T follicular helper cell (primary cell): ENCODE measurements around the gene GGN.
"Not testable (repeated sequence)": the region's sequence is repeated elsewhere in the genome, so short reads cannot be mapped to it uniquely, and the experiment has no call there.

Experiments
- DNase-seq: peaks from one replicate; pipeline ENCODE4 v3.0.0-alpha.2; 2020; ENCODE audit warnings: low read depth
- total RNA-seq, 2 experiments: gene quantifications; one replicate each; lab custom pipeline; 2026; lab: John Stamatoyannopoulos, UW

GGN gene
- 0 to 0.12 reads per million in 2 experiments for total RNA-seq

DNA sequence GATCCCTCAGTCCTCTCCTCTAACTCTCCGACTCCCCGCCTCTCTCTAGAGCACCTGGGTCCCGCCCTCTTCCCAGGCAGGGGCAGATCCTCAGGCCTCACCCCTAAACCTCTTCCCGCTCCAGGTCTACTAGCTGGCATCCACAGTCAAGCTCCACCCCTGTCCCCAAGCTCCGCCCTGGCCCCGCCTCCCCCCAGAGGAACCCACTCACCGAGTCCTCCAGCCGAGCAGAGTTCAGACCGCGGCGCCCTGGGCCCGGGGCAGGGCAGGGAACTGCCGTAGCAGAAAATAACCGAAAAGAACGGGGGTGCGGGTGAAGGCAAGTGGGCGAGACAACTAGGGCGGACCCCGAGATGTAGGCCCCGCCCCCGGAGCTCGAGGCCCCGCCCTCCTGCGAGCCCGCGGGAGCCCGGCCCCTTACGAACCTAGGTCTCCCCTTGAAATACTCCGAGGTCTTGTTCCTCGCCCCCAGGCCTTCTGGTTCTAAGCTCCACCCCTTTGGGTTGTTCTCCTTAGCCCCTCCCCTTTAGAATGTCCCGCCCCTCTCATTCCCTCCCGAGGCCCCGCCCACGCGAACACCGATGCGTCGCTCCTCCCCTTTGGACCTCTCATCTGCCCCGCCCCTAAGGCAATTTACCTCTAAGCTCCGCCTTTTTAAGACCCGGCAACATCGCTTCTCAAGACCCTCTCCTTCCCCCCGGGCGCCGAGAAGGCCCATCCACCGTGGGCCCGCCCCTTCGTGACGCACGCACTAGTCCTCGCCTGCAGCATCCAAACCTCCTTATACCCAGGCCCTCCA, at the start of gene GGN:
Gene GGN (minus strand): TSS at position 485 of the 799 bp plus-strand sequence. CDS start 773 bp downstream, outside the sequence.
- peak; percentile 71 for DNase-seq

DNA sequence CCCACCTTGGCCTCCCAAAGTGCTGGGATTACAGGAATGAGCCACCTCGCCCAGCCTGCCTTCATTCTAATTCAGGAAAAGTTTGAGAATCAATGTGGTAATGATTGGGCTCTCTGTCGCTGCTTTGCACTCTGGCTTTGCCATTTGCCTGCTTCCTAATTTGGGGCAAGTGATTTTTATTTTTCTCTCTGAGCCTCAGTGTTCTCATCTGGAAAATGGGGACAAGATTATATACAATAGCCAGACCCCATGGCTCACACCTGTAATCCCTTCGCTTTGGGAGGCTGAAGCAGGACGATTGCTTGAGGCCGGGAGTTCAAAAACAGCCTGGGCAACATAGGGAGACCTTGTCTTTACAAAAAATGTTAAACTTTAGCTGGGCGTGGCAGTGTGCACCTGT, 49.5 kb upstream of the GGN start:
- DNase-seq, result no peak

DNA sequence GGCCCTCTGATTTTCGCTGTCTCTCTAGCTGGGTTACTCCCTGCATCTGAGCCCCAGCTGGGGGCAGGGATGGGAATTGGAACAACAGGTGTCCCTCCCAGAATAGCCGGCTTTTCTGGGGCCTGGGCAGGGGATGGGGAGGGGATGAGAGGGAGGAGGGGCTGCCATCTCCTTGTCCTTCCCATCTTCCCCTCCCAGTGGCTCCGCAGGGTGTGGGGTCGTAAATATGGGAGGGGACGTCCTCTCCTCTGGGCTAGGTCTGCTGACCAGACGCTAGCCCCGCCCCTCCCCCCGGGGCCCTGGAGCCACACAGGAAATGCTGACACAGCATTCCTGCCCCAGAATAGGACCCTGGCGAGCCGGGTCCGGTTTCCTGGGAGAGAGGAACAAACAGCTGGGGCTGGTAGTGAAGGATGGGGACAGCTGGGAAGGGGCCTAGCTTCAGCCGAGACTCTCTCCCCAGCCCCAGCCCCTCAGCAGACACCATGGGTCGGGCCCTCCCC, 46.8 kb upstream of the GGN start:
- no peak for DNase-seq

GRCh38 chr19:38433268-38433733, 45.5 kb upstream of the GGN start, which contains the start of gene RYR1:
Gene RYR1, plus strand, starts transcription at chr19:38433691. Its CDS starts 139 bp downstream, at chr19:38433830.
- no peak for DNase-seq

DNA sequence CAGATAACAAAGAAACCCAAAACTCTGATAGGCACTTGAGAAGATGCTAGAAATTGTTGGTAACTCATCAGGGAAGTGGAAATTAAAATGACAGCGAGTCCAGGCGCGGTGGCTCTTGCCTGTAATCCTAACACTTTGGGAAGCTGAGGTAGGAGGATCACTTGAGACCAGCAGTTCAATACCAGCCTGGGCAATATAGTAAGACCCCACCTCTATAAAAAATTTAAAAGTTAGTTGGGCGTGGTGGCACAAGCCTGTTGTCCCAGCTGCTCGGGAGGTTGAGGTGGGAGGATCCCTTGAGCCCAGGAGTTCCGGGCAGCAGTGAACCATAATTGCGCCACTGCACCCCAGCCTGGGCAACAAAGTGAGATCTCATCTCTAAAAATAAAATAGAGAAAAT, 43.1 kb upstream of the GGN start:
- DNase-seq, result no peak

DNA sequence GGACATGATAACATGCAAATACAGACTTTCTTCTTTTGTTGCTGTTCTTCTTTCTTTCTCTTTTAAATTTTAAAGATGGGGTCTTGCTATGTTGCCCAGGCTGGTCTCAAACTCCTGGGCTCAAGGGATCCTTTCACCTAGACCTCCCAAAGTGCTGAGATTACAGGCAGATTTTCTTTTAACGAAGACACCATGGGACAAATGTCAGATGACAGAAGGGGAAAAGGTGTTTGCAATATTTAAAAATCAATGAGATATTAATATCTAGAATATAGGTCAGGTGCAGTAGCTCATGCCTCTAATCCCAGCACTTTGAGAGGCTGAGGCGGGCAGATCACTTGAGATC, 42.0 kb upstream of the GGN start:
- no peak for DNase-seq

DNA sequence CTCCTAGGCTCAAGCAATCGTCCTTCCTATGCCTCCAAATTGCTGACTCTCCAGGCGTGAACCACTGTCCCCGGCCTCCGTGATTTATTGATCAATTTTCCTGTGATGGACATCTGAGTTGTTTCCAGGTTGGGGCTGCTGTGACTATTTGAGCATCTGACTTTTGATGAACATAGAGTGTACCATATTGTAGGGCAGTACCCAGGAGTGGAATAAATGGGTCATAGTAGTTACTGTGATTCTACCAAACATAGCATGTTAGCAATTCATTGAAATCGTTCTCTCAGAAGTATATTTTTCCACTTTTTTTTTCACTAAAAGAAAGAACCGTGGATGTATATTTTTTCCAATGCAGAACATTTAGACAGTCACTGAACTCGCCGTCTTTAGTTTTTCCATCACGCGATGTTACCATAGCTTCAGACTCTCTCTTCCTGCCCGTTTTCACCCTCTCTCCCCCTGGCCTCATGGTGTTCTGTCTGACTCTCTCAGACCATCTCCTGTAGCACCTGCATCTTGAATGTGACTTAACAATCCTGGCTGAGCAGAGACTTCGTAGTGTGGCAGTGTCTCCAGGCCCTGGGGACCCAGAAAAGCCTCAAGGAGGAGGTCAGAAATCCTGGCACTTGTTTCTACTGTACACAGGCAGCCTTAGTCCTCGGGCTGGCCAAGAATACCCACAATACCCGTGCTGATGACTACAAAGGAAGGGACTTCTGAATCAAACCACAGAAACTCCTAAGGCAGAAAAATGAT, 41.4 kb upstream of the GGN start:
- no peak for DNase-seq

DNA sequence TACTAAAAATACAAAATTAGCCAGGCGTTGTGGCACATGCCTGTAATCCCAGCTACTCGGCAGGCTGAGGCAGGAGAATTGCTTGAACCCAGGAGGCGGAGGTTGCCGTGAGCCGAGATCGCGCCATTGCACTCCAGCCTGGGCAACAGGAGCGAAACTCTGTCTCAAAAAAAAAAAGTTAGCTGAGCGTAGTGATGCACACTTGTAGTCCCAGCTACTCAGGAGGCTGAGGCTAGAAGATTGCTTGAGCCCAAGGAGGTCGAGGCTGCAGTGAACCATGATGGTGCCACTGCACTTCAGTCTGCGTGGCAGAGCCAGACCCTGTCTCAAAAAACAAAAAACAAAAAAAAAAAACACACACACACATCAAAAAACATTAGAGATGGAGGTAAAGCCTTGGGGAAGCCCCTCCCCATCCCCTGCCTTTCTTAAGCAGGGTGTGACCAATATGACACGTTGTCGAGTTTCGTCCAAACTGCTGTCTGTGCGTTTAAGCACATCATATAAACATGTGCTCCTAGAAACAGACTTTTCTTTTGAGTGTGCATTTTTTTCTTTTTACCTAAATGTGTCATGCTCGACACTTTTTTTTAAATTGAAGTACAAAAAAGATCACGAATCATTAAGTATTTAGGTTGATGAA, 39.3 kb upstream of the GGN start:
- DNase-seq, result not testable (repeated sequence)

GRCh38 chr19:38425810-38426466, 38.1 kb upstream of the GGN start, which contains the start of gene RASGRP4:
Gene RASGRP4, minus strand, starts transcription at chr19:38426219. Its CDS starts 128 bp downstream, at chr19:38426091.
- DNase-seq, result no peak

DNA sequence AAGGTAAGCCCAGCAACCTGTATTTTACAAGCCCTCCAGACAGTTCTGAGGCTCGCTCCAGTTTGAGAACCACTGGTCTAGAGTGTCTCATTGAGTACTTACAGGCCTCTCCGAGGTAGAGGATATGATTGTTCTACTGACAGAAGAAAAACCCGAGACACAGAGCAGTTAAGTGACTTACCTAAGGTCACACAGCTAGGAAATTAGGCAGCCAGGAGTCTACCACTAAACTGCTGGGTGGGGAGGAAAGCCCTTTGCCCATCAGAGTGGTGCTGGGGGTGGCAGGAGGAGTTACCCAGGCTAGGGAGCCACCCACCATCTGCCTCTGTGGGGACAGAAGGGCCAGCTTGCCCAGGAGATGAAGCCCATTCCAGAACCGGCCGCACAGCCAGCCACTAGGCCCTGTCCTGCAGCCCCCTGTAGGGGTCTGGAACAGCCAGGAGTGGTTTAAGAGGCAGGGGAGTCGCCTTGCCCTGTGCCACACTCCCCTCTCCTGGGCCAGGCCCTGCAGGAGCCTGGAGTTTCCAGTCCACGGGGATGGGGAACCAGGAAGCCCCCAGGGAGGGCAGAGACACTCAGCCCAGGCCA, 37.5 kb upstream of the GGN start:
- no peak for DNase-seq

- DNase-seq, result no peak
Observed at GRCh38 chr19:38424272-38424671, 36.4 kb upstream of the GGN start.

- DNase-seq, result no peak
Observed at GRCh38 chr19:38422438-38422837, 34.6 kb upstream of the GGN start.

DNA sequence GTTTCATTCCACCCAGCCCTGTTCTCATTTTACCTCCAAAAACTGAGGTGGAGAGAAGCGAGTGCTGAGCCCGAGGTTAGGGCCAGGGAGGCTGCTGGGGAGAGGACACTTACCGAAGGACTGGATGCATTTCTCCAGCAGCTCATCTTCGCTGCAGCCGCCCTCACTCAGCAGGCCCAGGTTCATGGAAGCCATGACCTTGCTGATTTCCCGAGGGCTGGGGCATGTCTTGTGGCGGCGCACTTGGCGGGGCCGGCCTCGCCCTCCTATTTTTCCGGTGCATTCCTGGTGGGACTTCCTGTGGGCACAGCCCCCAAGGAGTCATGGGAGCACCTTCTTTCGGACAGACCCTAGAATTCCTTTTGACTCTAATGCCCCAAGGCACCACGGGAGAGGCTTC, 34.0 kb upstream of the GGN start:
- no peak for DNase-seq

- DNase-seq, result no peak
Observed at GRCh38 chr19:38420935-38421334, 33.1 kb upstream of the GGN start.

GRCh38 chr19:38417544-38418506, 30.0 kb upstream of the GGN start:
- no peak for DNase-seq

DNA sequence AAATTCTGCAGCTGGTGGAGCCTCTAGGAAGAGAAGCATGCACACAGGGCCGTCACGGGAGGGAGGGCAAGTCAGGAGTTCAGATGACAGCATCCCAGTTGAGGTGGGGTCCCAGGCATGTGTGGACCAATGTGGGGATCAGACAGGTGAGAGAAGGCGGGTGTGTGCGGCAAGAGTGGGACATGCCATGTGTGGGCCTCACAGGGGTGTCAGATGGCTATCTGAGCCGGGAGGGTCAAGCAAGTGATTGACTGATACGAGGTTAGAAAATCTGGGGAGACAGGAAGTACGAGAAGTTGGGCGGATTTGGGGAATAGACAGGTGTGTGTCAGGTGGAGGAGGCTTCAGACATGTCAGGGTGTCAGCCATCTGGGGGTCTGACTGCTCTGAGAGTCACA, 29.3 kb upstream of the GGN start:
- DNase-seq, result no peak

DNA sequence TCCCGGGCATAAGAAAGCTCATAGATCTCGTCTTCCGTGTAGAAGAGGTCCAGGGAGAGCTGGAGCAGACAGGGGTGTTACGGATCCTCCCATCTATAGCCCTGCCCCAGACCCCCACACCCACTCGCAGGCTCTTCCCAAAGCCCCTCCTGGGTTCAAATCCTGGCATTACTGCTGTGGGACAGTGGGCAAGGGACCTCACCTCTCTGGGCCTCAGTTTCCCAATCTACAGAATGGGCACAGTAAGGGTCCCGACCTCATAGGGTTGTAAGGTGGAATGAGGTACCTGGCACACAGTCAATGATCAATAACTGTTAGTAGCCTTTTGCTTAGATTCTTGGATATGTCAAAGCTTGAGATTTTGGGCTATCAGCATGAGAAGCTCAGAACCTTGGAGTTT, 25.6 kb upstream of the GGN start:
- DNase-seq, result no peak

GRCh38 chr19:38412961-38413360, 25.1 kb upstream of the GGN start:
- DNase-seq, result no peak

DNA sequence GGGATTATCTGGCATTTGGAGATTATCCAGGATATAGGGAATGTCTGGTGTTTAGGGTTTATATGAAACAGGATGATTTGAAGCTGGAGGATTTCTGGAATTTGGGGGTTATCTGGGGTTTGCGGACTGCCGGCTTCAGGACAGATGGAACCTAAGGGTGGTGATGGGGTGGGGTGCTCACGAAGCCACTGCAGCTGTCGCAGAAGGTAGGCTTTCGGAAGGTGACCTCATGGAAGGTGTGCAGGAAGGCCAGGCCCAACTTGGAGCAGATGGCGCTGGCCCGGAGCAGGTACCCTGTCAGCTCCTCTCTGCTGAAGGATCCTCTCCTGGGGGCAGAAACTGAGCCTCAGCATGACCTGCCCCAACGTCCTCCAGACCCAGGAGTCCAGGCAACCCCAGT, 24.7 kb upstream of the GGN start:
- DNase-seq, result no peak

- not testable (repeated sequence) for DNase-seq
Observed at GRCh38 chr19:38411898-38412297, 24.1 kb upstream of the GGN start.
